H9 (cell line): ENCODE data around the gene NKIRAS1. TPM values are rescaled to one million over a fixed set of nuclear protein-coding genes. Genes with fewer than 3 reads are reported as not detected.

ENCODE experiments used
- DNase-seq: peaks from one replicate; pipeline ENCODE4 v3.0.0-alpha.2; 2017
- H2AFZ ChIP-seq: one replicate; pipeline ENCODE4 v1.6.1; 2013; ENCODE audit warnings: mild to moderate bottlenecking, low read length, control low read depth, moderate library complexity
- H2AK5ac ChIP-seq: 2 replicates; pipeline ENCODE4 v1.6.1; 2013; ENCODE audit warnings: low read length, control low read depth, mixed read lengths; ENCODE audit not compliant: insufficient read length
- H2BK120ac ChIP-seq: one replicate; pipeline ENCODE4 v1.6.1; 2013; ENCODE audit warnings: low read depth, mild to moderate bottlenecking, low read length, control low read depth, inconsistent platforms; ENCODE audit not compliant: poor library complexity, severe bottlenecking
- H2BK12ac ChIP-seq: 2 replicates; pipeline ENCODE4 v1.6.1; 2013; ENCODE audit warnings: low read length, control low read depth, mixed read lengths, low read depth; ENCODE audit not compliant: insufficient read length
- H2BK15ac ChIP-seq: 2 replicates; pipeline ENCODE4 v1.6.1; 2013; ENCODE audit warnings: low read depth, low read length, control low read depth
- H2BK20ac ChIP-seq: one replicate; pipeline ENCODE4 v1.6.1; 2013; ENCODE audit warnings: low read depth, mild to moderate bottlenecking, low read length, control low read depth, inconsistent platforms; ENCODE audit not compliant: poor library complexity, severe bottlenecking
- H2BK5ac ChIP-seq: 2 replicates; pipeline ENCODE4 v1.6.1; 2013; ENCODE audit warnings: low read length, control low read depth, mixed read lengths; ENCODE audit not compliant: insufficient read length
- H3K14ac ChIP-seq: 2 replicates; pipeline ENCODE4 v1.6.1; 2013; ENCODE audit warnings: low read length, control low read depth; ENCODE audit not compliant: insufficient read depth
- H3K18ac ChIP-seq: 2 replicates; pipeline ENCODE4 v1.6.1; 2013; ENCODE audit warnings: low read depth, mild to moderate bottlenecking, mixed read lengths, low read length, control low read depth; ENCODE audit not compliant: insufficient read length
- H3K23ac ChIP-seq: 2 replicates; pipeline ENCODE4 v1.6.1; 2013; ENCODE audit warnings: low read length, control low read depth, mixed read lengths, low read depth; ENCODE audit not compliant: insufficient read length
- H3K23me2 ChIP-seq: 2 replicates; pipeline ENCODE4 v1.6.1; 2013; ENCODE audit warnings: low read depth, mild to moderate bottlenecking, mixed read lengths, low read length, control low read depth; ENCODE audit not compliant: insufficient read length, poor library complexity, severe bottlenecking
- H3K27ac ChIP-seq: 2 replicates; pipeline ENCODE4 v1.5.1; 2013; ENCODE audit warnings: low read length, control low read depth, mixed read lengths, low read depth; ENCODE audit not compliant: insufficient read length
- H3K27me3 ChIP-seq: 2 replicates; pipeline ENCODE4 v1.6.1; 2013; ENCODE audit warnings: low read length, control low read depth, inconsistent platforms; ENCODE audit not compliant: insufficient read depth
- H3K4ac ChIP-seq: 2 replicates; pipeline ENCODE4 v1.6.1; 2013; ENCODE audit warnings: low read depth, mild to moderate bottlenecking, control low read depth, inconsistent platforms, low read length, moderate library complexity
- H3K4me1 ChIP-seq: 2 replicates; pipeline ENCODE4 v1.6.1; 2013; ENCODE audit warnings: low read length, control low read depth, inconsistent platforms; ENCODE audit not compliant: insufficient read depth
- H3K4me2 ChIP-seq: 2 replicates; pipeline ENCODE4 v1.6.1; 2013; ENCODE audit warnings: low read length, control low read depth, mixed read lengths; ENCODE audit not compliant: insufficient read length, insufficient read depth
- H3K56ac ChIP-seq: 2 replicates; pipeline ENCODE4 v1.6.1; 2013; ENCODE audit warnings: low read depth, mild to moderate bottlenecking, mixed read lengths, low read length, control low read depth; ENCODE audit not compliant: insufficient read length
- H3K79me1 ChIP-seq: 2 replicates; pipeline ENCODE4 v1.6.1; 2013; ENCODE audit warnings: low read depth, mild to moderate bottlenecking, moderate library complexity, low read length, control low read depth, inconsistent platforms; ENCODE audit not compliant: insufficient read depth, poor library complexity, severe bottlenecking
- H3K79me2 ChIP-seq: 2 replicates; pipeline ENCODE4 v1.6.1; 2013; ENCODE audit warnings: low read length, control low read depth, inconsistent platforms; ENCODE audit not compliant: insufficient read depth
- H3K9ac ChIP-seq: 2 replicates; pipeline ENCODE4 v1.6.1; 2013; ENCODE audit warnings: low read length, control low read depth, mixed read lengths; ENCODE audit not compliant: insufficient read length; ENCODE audit errors: extremely low read depth
- H3K9me3 ChIP-seq: one replicate; pipeline ENCODE4 v1.6.1; 2013; ENCODE audit warnings: low read depth, low read length, inconsistent platforms; ENCODE audit not compliant: control insufficient read depth
- H3T11ph ChIP-seq: one replicate; pipeline ENCODE4 v1.6.1; 2013; ENCODE audit warnings: mild to moderate bottlenecking, low read length, control low read depth, inconsistent platforms
- H4K20me1 ChIP-seq: one replicate; pipeline ENCODE4 v1.6.1; 2013; ENCODE audit not compliant: control insufficient read depth, insufficient read length, insufficient read depth
- H4K5ac ChIP-seq: 2 replicates; pipeline ENCODE4 v1.6.1; 2013; ENCODE audit warnings: low read depth, mild to moderate bottlenecking, mixed read lengths, low read length, control low read depth; ENCODE audit not compliant: insufficient read length
- H4K8ac ChIP-seq: replicated peaks from 2 replicates; pipeline ENCODE4 v1.6.1; 2013; ENCODE audit warnings: low read length, control low read depth, mixed read lengths, low read depth; ENCODE audit not compliant: insufficient read length
- H4K91ac ChIP-seq: 2 replicates; pipeline ENCODE4 v1.6.1; 2013; ENCODE audit warnings: low read depth, mild to moderate bottlenecking, moderate library complexity, mixed read lengths, low read length, control low read depth; ENCODE audit not compliant: insufficient read length
- H3K27ac Mint-ChIP-seq, 3 experiments: 2 replicates in 2 of 3; 3 replicates in 1 of 3; pipeline ENCODE4 v1.8.0; 2020 to 2021; ENCODE audit warnings: mixed read lengths in 3 of 3, mild to moderate bottlenecking in 1 of 3, moderate library complexity in 1 of 3
- H3K27me3 Mint-ChIP-seq: 2 replicates; pipeline ENCODE4 v1.8.0; 2021; ENCODE audit warnings: low read depth, mild to moderate bottlenecking, moderate library complexity, mixed read lengths
- H3K36me3 Mint-ChIP-seq, 3 experiments: 2 replicates in 2 of 3; 3 replicates in 1 of 3; pipeline ENCODE4 v1.8.0; 2020 to 2021; ENCODE audit warnings: low read depth in 3 of 3, mixed read lengths in 3 of 3; ENCODE audit not compliant: insufficient read depth in 1 of 3
- H3K4me1 Mint-ChIP-seq, 2 experiments: 2 replicates each; pipeline ENCODE4 v1.8.0; 2020; ENCODE audit warnings: mixed read lengths in 2 of 2
- H3K4me3 Mint-ChIP-seq, 2 experiments: 2 replicates in 1 of 2; 3 replicates in 1 of 2; pipeline ENCODE4 v1.8.0; 2020 to 2021; ENCODE audit warnings: mild to moderate bottlenecking in 2 of 2, mixed read lengths in 2 of 2, moderate library complexity in 1 of 2
- H3K9me3 Mint-ChIP-seq, 2 experiments: 2 replicates in 1 of 2; 3 replicates in 1 of 2; pipeline ENCODE4 v1.8.0; 2020; ENCODE audit warnings: mild to moderate bottlenecking in 2 of 2, mixed read lengths in 2 of 2, moderate library complexity in 1 of 2
- CTCF ChIP-seq: fragments of 200-600 bp; sonication (generic); conservative IDR thresholded peaks from 3 replicates; pipeline ENCODE4 v1.8.0; 2021; ENCODE audit warnings: antibody characterized with exemption, mild to moderate bottlenecking
- total RNA-seq: library from RNA; stranded (reverse); gene quantifications from 2 replicates; pipeline ENCODE4 v1.2.1, GENCODE V29; 2021

Gene NKIRAS1
- total RNA-seq, 1 experiment from 2014 or later = 6.1 TPM

GRCh38 chr3:23938688-23939087 is 21.9 kb upstream of the NKIRAS1 start:
- no peaks in the 10 kb centered on the region for H3K36me3 Mint-ChIP-seq
- H2BK120ac ChIP-seq = no peak overlapping the region
- H4K20me1 ChIP-seq = no peaks in the 10 kb centered on the region
- no peaks in the 10 kb centered on the region for H3K23me2 ChIP-seq
- H3K4me1 ChIP-seq = peaks cover 2% of the 10 kb centered on the region; the same call in 1 of the 2 replicates
- H3K27me3 Mint-ChIP-seq = peaks cover 21% of the 10 kb centered on the region
- H2BK5ac ChIP-seq = no peak overlapping the region
- H3K23ac ChIP-seq = no peak overlapping the region
- no peaks in the 10 kb centered on the region for H3K27me3 ChIP-seq
- no peak overlapping the region for H3K4ac ChIP-seq
- no peak overlapping the region for H3K27ac ChIP-seq
- no peak overlapping the region for H4K91ac ChIP-seq
- H2BK20ac ChIP-seq = no peak overlapping the region
- H3K79me2 ChIP-seq = no peaks in the 10 kb centered on the region
- no peak overlapping the region for H2AFZ ChIP-seq
- H4K5ac ChIP-seq = no peak overlapping the region
- no peak for TF ChIP-seq CTCF
- no peak overlapping the region for H3K14ac ChIP-seq
- no peak overlapping the region for H2BK12ac ChIP-seq
- H2AK5ac ChIP-seq = no peak overlapping the region
- H3K9me3 Mint-ChIP-seq = no peaks in the 10 kb centered on the region
- H3K27ac Mint-ChIP-seq = peak overlapping the region in 2 of 3 experiments; percentile 17 to 53; a peak in 2 of 7 replicates
- H3K18ac ChIP-seq = no peak overlapping the region
- H3K4me1 Mint-ChIP-seq = peaks cover 7% of the 10 kb centered on the region in 2 experiments
- no peak overlapping the region for H3K56ac ChIP-seq
- H3T11ph ChIP-seq = no peak overlapping the region
- no peak overlapping the region for H3K4me2 ChIP-seq
- H3K79me1 ChIP-seq = no peaks in the 10 kb centered on the region
- no peak overlapping the region for H3K9ac ChIP-seq
- no peak overlapping the region for H3K4me3 Mint-ChIP-seq
- no peaks in the 10 kb centered on the region for H3K9me3 ChIP-seq
- H2BK15ac ChIP-seq = no peak overlapping the region
- H4K8ac ChIP-seq = no peak overlapping the region
- DNase-seq = no peak
